Effector CD8-positive, alpha-beta T cell (primary cell): ENCODE data around the gene GNB1L.

ENCODE experiments used
- DNase-seq: peaks from one replicate; lab custom pipeline; 2025; lab: John Stamatoyannopoulos, UW

The GNB1L gene

DNA sequence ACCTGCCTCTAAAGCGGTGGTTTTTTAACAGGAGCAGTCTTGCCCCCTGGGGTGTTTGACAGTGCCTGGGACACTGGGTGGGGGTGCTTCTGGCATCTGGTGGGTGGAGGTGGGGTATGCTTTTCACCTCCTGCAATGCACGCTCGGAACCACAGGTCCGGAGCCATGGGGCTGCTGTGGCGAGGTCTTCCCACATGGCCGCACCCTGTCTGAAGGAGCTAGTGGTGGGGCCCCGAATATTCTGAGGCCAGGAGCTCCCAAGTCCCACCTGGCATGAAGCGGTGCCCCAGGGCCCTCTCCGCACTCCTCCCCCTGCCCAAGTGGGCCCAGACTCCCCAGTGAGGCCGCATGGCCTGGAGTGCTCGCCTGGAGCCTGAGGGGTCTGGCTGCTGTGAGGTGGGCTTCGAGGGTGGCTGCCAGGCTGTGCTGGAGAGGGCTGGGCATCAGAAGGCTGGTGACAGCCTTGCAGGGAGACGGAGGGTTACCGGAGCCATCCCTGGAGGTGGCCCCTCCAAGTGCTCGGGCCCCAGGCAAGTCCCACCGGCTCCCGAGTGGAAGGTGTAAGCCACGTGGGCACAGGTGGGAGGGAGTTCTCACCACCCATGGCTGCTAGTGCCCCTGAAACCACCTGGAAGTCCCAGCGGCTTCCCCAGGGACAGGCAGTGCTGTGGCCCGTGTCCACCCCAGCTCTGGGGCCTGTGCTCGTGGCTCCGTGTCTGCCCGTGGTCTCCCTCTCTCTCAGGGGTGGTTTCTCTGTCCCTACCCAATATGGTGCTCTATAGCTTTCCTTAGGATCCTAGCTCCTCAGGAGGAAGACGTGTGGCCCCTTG, 79.0 kb downstream of the GNB1L start:
- DNase-seq, result no peak

GRCh38 chr22:19774628-19775027, 80.0 kb downstream of the GNB1L start:
- no peak for DNase-seq

DNA sequence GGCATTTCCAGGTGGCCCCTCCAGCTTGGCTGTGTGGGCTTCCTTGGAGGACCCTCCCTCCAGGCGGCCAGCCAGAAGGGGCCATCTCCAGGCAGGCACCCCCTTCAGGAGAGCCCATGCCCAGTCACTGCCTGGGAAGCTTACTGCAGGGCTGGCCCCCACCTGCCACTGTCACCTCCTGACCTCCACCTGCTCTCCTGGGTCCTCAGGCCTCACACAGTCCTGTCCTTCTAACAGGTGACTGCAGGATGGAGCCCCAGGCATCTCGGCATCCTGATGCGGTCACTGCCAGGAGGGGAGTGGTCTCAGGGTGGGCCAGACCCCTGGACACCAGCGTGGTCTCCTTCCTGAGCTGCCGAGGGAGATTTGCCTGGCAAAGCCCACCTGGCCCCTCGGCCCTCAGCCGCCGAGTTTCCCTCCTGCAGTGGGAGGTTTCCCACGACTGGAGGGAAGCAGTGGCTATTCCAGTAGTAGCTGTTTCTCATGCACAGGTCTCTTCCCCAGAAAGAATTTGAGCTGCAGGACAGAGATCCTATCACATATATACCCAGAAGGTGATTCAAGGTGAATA, 81.1 kb downstream of the GNB1L start:
- DNase-seq, result no peak

- no peak for DNase-seq
Observed at GRCh38 chr22:19772673-19773469, 81.8 kb downstream of the GNB1L start.

GRCh38 chr22:19772422-19772672, 82.3 kb downstream of the GNB1L start:
- no peak for DNase-seq

- DNase-seq, result no peak
Observed at GRCh38 chr22:19770349-19771220, 84.1 kb downstream of the GNB1L start.

GRCh38 chr22:19769393-19769715, 85.3 kb downstream of the GNB1L start:
- no peak for DNase-seq

- no peak for DNase-seq
Observed at GRCh38 chr22:19767427-19768341, 87.0 kb downstream of the GNB1L start.

DNA sequence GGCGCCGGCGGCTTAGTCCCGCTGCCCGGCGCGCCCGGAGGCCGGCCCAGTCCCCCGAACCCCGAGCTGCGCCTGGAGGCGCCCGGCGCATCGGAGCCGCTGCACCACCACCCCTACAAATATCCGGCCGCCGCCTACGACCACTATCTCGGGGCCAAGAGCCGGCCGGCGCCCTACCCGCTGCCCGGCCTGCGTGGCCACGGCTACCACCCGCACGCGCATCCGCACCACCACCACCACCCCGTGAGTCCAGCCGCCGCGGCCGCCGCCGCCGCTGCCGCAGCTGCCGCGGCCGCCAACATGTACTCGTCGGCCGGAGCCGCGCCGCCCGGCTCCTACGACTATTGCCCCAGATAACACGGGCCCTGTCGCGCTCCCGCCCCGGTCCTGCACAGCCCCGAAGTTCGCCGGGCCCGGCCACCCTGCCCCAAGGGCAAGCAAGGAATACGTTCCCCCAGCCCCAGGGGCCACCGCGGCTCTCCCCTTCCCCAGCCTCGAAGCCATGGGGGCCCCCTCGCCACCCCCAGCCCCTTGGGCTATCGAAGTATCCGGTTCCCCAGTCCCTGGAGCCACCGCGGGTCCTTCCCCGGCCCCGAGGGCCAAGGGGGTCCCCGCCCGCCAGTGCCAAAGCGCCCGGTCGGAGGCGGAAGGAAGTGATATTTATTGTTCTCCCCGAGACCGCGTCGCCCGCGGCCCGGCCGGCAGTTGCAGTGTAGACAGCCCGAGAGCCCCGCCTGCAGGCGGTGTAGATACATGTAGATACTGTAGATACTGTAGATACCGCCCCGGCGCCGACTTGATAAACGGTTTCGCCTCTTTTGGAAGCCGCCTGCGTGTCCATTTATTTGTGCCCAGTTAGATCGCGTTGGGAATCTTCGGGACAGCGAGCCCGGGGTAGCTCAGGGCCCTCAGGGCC, 87.9 kb downstream of the GNB1L start:
- DNase-seq, result peak; percentile 10

GRCh38 chr22:19766240-19766510, 88.5 kb downstream of the GNB1L start:
- no peak for DNase-seq

DNA sequence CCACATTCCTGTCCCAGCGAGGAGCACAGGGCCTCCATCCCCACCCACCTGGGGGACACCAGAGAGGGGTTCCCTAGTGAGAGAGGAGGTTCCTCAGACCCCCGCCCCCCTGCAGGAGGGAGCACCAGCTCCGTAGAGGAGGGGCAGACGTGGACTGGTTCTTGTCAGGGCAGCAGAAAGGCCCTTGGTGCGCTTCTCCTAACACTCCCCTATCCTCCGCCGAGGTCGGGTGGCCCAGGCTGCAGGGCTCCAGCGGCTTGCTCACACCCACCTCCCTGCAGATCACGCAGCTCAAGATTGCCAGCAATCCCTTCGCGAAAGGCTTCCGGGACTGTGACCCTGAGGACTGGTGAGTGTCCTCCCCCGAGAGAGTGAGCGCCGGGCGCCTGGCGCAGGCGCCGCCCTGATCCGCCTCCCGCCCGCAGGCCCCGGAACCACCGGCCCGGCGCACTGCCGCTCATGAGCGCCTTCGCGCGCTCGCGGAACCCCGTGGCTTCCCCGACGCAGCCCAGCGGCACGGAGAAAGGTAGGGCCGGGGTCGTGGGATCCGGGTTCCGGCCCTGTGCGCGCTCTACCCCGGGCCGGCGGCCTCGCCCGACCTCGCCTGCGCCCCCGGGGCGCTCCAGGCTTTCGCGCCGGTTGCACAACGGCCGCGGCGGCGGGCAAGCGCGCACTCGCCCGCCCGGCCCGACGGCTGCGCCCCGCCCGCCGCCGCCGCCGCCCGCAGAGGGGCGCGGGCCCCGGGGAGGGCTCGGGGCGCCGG, 89.0 kb downstream of the GNB1L start:
- DNase-seq, result no peak

DNA sequence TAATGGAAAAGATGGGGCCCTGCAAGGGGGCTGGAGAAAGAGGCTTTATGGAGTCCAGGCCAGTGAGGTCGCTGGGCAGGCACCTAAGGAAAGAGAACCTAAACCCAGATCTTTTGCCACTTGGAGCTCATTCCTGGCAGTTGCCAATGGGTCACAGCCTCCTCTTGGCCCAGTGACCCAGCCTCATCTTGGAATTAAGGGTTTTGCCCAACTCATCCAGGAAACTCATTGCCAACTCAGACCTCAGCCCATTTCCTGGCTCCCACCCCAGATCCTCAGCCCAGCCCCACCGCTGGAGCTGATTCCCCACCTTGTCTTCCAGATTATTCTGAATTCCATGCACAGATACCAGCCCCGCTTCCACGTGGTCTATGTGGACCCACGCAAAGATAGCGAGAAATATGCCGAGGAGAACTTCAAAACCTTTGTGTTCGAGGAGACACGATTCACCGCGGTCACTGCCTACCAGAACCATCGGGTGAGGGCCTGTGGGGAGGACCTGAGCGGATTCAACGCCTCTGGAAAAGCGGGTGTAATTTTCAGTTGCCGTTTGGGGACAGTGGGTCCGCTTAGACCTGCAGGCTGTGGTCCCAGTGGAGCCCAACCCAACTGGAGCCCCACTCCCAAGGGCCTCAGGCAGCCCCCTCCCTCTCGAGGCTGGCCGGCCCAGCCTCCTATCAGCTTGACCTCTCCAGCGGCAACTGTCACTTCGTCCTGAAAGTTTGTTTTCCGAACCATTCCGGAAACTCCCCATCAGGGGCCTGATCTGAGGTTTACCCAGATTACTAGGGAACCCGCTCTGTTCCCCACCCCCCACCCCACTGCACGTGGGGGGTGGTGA, 89.8 kb downstream of the GNB1L start:
- DNase-seq, result no peak

DNA sequence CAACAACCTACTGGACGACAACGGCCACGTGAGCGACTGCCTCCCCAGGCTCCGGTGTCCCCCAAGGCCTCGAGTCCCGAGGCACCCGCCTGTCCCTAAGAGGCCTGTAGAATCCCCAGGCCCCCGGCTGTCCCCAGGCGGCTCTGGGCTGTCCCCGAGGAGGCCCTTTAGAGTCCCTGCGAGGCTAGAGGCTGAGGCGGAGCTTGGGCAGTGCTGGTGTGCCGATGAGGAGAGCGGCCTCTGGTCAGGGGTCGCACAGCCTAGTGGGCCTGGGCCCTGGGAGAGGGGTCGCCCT, 90.4 kb downstream of the GNB1L start:
- no peak for DNase-seq

- DNase-seq, result no peak
Observed at GRCh38 chr22:19763458-19764298, 91.0 kb downstream of the GNB1L start.

- no peak for DNase-seq
Observed at GRCh38 chr22:19762568-19763457, 91.9 kb downstream of the GNB1L start.

GRCh38 chr22:19761725-19762567, 92.7 kb downstream of the GNB1L start:
- no peak for DNase-seq
